Measurements from ENCODE around the gene GRAMD1A.

The GRAMD1A gene

DNA sequence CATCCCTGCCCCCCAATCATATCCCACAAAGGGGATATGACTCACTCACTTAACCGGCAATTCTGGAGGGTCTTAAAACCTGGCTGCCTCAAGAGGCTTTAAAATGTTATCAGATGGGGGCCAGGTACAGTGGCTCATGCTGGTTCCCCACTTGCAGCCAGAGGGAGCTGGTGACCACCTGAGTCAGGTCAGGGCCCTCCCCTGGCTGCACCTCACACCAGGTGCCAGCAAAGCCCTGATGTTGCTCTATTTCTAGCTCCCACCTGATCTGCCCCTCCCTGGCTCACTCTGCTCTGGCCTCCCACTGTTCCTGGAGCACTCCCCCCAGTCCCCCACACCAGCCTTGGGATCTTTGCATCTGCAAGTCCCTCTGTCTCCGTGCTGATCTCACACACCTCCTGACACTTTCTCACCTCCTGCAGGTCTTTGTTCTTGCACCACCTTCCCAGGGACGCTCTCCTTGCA, 55.6 kb downstream of the GRAMD1A start:
- no peak for DNase-seq (ENCODE audit: low read depth)

DNA sequence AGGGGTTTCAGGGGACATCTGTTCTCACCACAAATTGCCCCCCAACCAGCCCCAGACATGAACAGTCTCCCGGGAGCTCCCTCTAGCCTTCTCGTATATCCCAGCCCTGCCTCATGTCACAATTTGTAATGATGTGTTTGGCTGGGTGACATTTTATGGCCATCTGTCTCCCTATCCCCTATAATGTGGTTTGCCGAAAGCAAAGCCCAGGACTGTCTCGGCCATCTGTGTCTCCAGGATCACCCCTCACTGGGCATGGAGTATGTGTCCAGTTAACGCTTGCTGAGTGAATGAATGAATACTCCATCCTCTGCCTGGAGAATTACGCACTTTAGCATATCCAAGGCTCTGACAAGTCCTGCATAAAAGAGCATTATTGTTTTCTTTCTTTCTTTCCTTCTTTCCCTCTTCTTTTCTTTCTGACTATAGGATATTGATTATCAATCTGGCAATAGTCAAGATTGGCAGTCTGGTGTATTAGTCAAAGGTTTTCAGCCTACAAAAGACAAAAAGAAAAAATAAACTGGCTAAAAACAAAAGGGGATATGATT, 56.5 kb downstream of the GRAMD1A start:
- DNase-seq (ENCODE audit: low read depth): no peak

DNA sequence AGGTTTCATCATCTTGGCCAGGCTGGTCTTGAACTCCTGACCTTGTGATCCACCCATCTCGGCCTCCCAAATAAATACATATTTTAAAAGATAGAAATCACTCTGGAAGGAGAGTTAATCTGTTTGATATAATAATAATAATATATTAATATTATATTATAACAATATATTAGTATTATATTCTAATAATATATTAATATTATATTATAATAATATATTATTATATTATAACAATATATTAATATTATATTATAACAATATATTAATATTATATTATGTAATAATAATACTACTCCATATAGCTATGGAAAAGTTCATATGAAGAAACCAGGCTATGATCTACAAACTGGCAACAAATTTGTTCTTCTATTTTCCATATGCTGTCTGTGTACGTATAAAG, 58.2 kb downstream of the GRAMD1A start:
- no peak for DNase-seq (ENCODE audit: low read depth)

DNA sequence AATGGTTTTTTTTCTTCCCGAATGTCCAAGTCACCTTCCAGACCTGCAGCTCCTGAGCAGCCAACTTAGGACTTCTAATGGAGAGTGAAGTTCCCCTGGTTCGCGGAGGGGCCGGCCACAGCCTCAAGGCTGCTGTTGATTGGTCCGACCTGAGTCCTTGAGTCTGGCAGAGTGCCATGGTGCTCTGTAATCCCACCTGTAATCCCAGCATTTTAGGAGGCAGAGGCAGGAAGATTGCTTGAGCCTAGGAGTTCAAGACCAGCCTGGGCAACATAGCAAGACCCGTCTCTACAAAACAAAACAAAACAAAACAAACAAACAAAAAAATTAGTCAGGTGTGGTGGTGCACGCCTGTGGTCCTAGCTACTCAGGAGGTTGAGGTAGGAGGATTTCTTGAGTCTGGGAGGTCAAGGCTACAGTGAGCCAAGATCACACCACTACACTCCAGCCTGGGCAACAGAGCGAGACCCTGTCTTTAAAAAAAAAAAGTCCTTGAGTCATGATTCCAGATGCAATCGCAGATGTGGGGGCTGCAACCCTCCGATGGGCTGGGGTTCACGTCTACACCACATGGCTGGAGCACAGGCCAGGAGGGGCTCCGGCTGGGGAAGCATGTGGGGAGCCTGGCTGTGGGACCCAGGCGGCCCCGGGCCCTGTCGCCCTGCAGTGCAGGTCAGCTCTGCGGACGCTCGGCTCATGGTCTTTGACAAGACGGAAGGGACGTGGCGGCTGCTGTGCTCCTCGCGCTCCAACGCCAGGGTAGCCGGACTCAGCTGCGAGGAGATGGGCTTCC, 59.1 kb downstream of the GRAMD1A start:
- no peak for DNase-seq (ENCODE audit: low read depth)

DNA sequence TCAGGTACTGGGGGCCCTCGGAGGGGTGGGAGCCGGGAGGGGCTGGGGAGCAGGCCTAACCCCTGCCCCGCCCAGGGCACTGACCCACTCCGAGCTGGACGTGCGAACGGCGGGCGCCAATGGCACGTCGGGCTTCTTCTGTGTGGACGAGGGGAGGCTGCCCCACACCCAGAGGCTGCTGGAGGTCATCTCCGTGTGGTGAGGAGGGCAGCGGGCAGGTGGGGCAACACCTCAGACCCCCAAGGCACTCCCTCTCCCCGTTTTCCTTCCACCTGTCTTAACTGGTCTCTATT, 59.6 kb downstream of the GRAMD1A start:
- no peak for DNase-seq (ENCODE audit: low read depth)

DNA sequence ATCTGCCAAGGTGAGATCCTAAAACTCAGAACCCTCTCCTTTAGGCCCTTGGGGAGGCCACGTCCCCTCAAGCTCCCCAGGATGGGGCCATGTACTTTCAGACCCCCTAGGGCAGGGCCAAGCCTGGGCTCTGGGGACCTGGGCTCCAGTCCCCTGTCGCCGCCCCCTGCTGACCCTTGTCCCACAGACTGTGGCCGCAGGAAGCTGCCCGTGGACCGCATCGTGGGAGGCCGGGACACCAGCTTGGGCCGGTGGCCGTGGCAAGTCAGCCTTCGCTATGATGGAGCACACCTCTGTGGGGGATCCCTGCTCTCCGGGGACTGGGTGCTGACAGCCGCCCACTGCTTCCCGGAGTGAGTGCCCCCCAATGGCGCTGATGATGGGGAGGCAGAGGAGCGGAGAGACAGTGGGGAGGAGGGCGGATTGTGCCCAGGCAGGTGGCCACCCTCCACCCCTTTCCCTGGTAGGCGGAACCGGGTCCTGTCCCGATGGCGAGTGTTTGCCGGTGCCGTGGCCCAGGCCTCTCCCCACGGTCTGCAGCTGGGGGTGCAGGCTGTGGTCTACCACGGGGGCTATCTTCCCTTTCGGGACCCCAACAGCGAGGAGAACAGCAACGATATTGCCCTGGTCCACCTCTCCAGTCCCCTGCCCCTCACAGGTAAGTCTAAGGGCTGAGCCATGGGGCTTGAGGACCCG, 60.2 kb downstream of the GRAMD1A start:
- no peak for DNase-seq (ENCODE audit: low read depth)

- DNase-seq (ENCODE audit: low read depth): no peak
Observed at GRCh38 chr19:35061583-35062373, 61.7 kb downstream of the GRAMD1A start.

GRCh38 chr19:35062942-35063341, 62.8 kb downstream of the GRAMD1A start:
- no peak for DNase-seq (ENCODE audit: low read depth)

- DNase-seq (ENCODE audit: low read depth): peak; percentile 69
Observed at GRCh38 chr19:35063940-35064818, 64.1 kb downstream of the GRAMD1A start.

GRCh38 chr19:35065574-35065973, 65.5 kb downstream of the GRAMD1A start:
- DNase-seq (ENCODE audit: low read depth): no peak

- DNase-seq (ENCODE audit: low read depth): no peak
Observed at GRCh38 chr19:35066121-35066520, 66.0 kb downstream of the GRAMD1A start.

DNA sequence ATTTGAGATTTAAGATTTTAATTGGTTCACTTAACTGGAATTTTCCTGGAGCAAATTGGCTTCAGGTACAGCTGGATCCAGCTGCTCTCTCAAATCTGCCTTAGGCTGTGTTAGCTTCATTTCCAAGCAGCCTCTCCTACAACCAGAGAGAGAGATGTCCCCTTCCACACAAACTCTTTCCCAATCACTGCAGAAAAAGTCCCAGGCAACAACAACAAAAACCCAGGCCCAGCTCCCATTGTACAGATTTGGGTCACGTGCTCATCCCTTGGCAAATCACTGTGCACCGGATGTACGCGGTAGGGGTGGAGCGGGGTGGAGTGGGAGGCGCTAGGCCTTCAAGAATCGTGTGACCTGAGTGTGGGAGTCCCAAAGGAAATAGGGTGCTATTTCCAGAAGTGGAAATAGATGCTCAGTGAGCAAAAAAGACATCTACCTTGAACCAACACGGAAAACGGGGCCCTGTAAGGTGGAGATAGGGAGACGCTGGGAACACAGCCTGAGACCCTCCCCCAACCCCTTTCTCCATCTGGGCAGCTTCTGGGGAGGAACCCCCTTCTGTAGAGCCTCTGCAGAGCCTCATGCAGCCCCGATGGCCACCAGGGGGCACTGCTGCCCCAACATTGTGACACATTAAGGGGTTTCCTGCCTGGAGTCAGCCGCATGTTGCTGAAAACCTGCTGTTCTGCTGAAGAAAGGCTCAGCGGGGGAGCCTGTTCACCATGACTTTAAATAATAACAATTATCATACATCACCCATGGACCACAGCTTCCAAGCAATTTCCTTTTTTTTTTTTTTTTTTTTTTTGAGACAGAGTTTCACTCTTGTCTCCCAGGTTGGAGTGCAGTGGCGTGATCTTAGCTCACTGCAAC, 66.8 kb downstream of the GRAMD1A start:
- peak; percentile 56 for DNase-seq (ENCODE audit: low read depth)

DNA sequence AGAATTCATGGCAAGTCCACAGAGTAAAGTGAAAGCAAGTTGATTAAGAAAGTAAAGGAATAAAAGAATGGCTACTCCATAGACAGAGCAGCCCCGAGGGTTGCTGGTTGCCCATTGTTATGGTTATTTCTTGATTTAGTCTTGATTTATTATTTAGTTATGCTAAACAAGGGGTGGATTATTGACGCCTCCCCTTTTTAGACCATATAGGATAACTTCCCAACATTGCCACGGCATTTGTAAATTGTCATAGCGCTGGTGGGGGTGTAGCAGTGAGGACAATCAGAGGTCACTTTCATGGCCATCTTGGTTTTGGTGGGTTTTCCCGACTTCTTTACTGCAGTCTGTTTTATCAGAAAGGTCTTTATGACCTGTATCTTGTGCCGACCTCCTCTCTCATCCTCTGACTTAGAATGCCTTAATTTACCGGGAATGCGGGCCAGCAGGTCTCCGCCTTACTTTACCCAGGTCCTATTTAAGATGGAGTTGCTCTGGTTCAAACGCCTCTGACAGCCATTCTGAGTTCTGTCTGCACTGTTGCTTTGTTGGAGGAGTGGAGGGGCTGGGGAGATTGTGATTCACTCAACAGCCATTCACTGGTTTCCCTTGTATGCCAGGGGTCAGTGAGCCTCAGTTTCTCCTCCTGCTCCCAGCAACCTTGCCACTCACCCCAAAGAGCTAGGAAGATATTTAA, 69.0 kb downstream of the GRAMD1A start:
- DNase-seq (ENCODE audit: low read depth): no peak

DNA sequence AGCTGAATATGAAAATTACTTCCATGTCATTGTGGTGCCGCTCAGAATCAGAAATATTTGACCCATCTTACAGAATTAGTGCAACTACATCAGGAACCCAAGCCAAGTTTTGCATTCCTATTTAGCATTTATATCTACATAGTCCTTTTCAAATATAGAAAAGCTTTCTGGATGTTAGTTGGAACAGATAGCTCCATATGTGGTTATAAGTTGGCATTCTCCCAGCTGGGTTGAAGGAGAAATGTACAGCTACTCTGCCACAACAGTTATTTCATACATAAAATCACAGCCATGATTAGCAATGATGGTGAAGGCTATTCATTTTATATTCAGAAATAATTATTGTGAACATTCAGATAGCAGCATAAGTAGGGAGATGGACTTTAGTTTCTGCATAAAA, 69.6 kb downstream of the GRAMD1A start:
- no peak for DNase-seq (ENCODE audit: low read depth)

- no peak for DNase-seq (ENCODE audit: low read depth)
Observed at GRCh38 chr19:35070471-35070870, 70.3 kb downstream of the GRAMD1A start.

- no peak for DNase-seq (ENCODE audit: low read depth)
Observed at GRCh38 chr19:35073516-35073915, 73.4 kb downstream of the GRAMD1A start.

GRCh38 chr19:35073941-35074340, 73.8 kb downstream of the GRAMD1A start:
- DNase-seq (ENCODE audit: low read depth): no peak

GRCh38 chr19:35074426-35075201, 74.5 kb downstream of the GRAMD1A start:
- DNase-seq (ENCODE audit: low read depth): no peak
